GM21360 (cell line): ENCODE results near the gene PIM1.
"Not testable (repeated sequence)": the region's sequence is repeated elsewhere in the genome, so short reads cannot be mapped to it uniquely, and the experiment has no call there.

Source experiments
- ATAC-seq: cut with Tn5 transposase; IDR thresholded peaks from one replicate; pipeline ENCODE4 v1.9.1; 2021; ENCODE audit warnings: mild to moderate bottlenecking, moderate library complexity; ENCODE audit not compliant: unreplicated experiment

Gene PIM1

GRCh38 chr6:37185949-37186720 lies 16.2 kb downstream of the PIM1 start:
- not testable (repeated sequence) for ATAC-seq

GRCh38 chr6:37187321-37188022 lies 17.5 kb downstream of the PIM1 start:
- no peak for ATAC-seq

GRCh38 chr6:37188962-37189510 lies 19.1 kb downstream of the PIM1 start:
- no peak for ATAC-seq

- no peak for ATAC-seq
Observed at GRCh38 chr6:37190159-37190535, 20.2 kb downstream of the PIM1 start.

- no peak for ATAC-seq
Observed at GRCh38 chr6:37192666-37193065, 22.7 kb downstream of the PIM1 start.

GRCh38 chr6:37194886-37195285 lies 24.9 kb downstream of the PIM1 start:
- not testable (repeated sequence) for ATAC-seq

- ATAC-seq = not testable (repeated sequence)
Observed at GRCh38 chr6:37196451-37196850, 26.5 kb downstream of the PIM1 start.

GRCh38 chr6:37200085-37200484 lies 30.1 kb downstream of the PIM1 start:
- ATAC-seq = no peak

GRCh38 chr6:37201726-37202125 lies 31.8 kb downstream of the PIM1 start:
- ATAC-seq = no peak

GRCh38 chr6:37202788-37203491 lies 33.0 kb downstream of the PIM1 start:
- no peak for ATAC-seq

- ATAC-seq = no peak
Observed at GRCh38 chr6:37204014-37204751, 34.2 kb downstream of the PIM1 start.

- no peak for ATAC-seq
Observed at GRCh38 chr6:37205175-37205996, 35.4 kb downstream of the PIM1 start.

- ATAC-seq = no peak
Observed at GRCh38 chr6:37205997-37206340, 36.0 kb downstream of the PIM1 start.

- no peak for ATAC-seq
Observed at GRCh38 chr6:37206622-37207021, 36.7 kb downstream of the PIM1 start.

GRCh38 chr6:37207903-37208456 lies 38.0 kb downstream of the PIM1 start:
- no peak for ATAC-seq

- no peak for ATAC-seq
Observed at GRCh38 chr6:37208793-37209192, 38.8 kb downstream of the PIM1 start.

GRCh38 chr6:37209461-37210205 lies 39.7 kb downstream of the PIM1 start:
- ATAC-seq = no peak

GRCh38 chr6:37210313-37210968 lies 40.5 kb downstream of the PIM1 start:
- ATAC-seq = no peak

- no peak for ATAC-seq
Observed at GRCh38 chr6:37212268-37212667, 42.3 kb downstream of the PIM1 start.
